ENCODE results near the gene MEG3.

- TF ChIP-seq CTCF (IDR thresholded peaks at IDR 0.05) (no peak), POLR2A (IDR thresholded peaks at IDR 0.05) (no peak)
These were observed 2.3 kb downstream of the MEG3 start for GRCh38 chr14:100828031-100828769.

Data from lower leg skin (tissue), 3 donors.